Tibial nerve (tissue), 4 donors: ENCODE measurements around the gene FBXL20. TPM values are rescaled to one million over a fixed set of nuclear protein-coding genes. Genes with fewer than 3 reads are reported as not detected.

Source experiments
- DNase-seq, 2 donors: peaks; one replicate each; pipeline ENCODE4 v3.0.0-alpha.2; 2019; ENCODE audit warnings: low spot score in 2 of 2
- H3K27ac ChIP-seq, 4 donors: fragments of 200-600 bp; sonication (generic) in 3 of 4; one replicate each; pipeline ENCODE4 v1.5.1; 2017 to 2019; ENCODE audit warnings: mild to moderate bottlenecking in 1 of 4
- H3K27me3 ChIP-seq, 2 donors: fragments of 200-600 bp; sonication (generic) in 1 of 2; one replicate each; pipeline versions ENCODE4 v1.5.1 to v1.6.0; 2017 to 2019
- H3K36me3 ChIP-seq, 3 donors: fragments of 200-600 bp; sonication (generic); one replicate each; pipeline ENCODE4 v1.5.1; 2018 to 2019
- H3K4me1 ChIP-seq, 4 donors: fragments of 200-600 bp; sonication (generic) in 3 of 4; one replicate each; pipeline ENCODE4 v1.5.1; 2017 to 2019
- H3K4me3 ChIP-seq, 4 donors: fragments of 200-600 bp; sonication (generic) in 3 of 4; one replicate each; pipeline ENCODE4 v1.5.1; 2017 to 2019; ENCODE audit warnings: mild to moderate bottlenecking in 1 of 4, moderate library complexity in 1 of 4
- H3K9me3 ChIP-seq, 4 donors: fragments of 200-600 bp; sonication (generic) in 3 of 4; one replicate each; pipeline ENCODE4 v1.5.1; 2017 to 2019
- CTCF ChIP-seq, 5 experiments: fragments of 200-600 bp in 3 of 5; fragments of 450-650 bp in 2 of 5; sonication (generic) in 3 of 5; IDR thresholded peaks; one replicate each; pipeline ENCODE4 v1.5.1; 2016 to 2019; ENCODE audit warnings: antibody characterized with exemption in 5 of 5, mild to moderate bottlenecking in 3 of 5, moderate library complexity in 2 of 5
- EP300 ChIP-seq, 2 donors: sonication (generic); formaldehyde crosslinking; IDR thresholded peaks; one replicate each; pipeline ENCODE4 v1.6.1; 2017; ENCODE audit warnings: antibody characterized with exemption in 2 of 2, mild to moderate bottlenecking in 1 of 2
- POLR2A ChIP-seq, 2 donors: fragments of 450-650 bp; IDR thresholded peaks; one replicate each; pipeline ENCODE4 v1.6.1; 2017; ENCODE audit warnings: antibody characterized with exemption in 2 of 2, mild to moderate bottlenecking in 2 of 2, moderate library complexity in 2 of 2
- WGBS, 2 donors: methylation state at CpG; one replicate each; pipeline ENCODE4 v1.1.5; 2018; 5-methylcytosine and 5-hydroxymethylcytosine counted together
- total RNA-seq, 4 donors: library from RNA; depleted of rRNA; stranded (reverse); fragments of >200 nt; gene quantifications; one replicate each; pipeline ENCODE4 v1.1.0, GENCODE V29; 2016

The FBXL20 gene
- total RNA-seq, 4 donors from 2014 or later = 21.1 to 32.4 (median 30.4) TPM

- 47 to 51% methylated on average over 7 of the region's 7 CpGs for whole genome bisulfite sequencing, 2 donors
- no peaks in the 10 kb centered on the region for H3K9me3 ChIP-seq
- peaks cover 0 to 22% of the 10 kb centered on the region in 2 donors for H3K27me3 ChIP-seq
- no peak overlapping the region for H3K27ac ChIP-seq
- H3K4me1 ChIP-seq = peaks cover 0 to 24% (median 18%) of the 10 kb centered on the region in 4 donors
- no peak overlapping the region for H3K4me3 ChIP-seq
- peaks cover 0 to 22% (median 14%) of the 10 kb centered on the region in 3 donors for H3K36me3 ChIP-seq
- no peak for TF ChIP-seq POLR2A (IDR thresholded peaks at IDR 0.05)
- no peak for TF ChIP-seq EP300 (IDR thresholded peaks at IDR 0.05)
- TF ChIP-seq CTCF (IDR thresholded peaks at IDR 0.05) = no peak
- DNase-seq = no peak
These were observed 193.3 kb downstream of the FBXL20 start for GRCh38 chr17:39208136-39208535.

- TF ChIP-seq EP300 (IDR thresholded peaks at IDR 0.05) (no peak), POLR2A (IDR thresholded peaks at IDR 0.05) (no peak), CTCF (IDR thresholded peaks at IDR 0.05) (no peak)
These were observed 196.3 kb downstream of the FBXL20 start for GRCh38 chr17:39205112-39205526.

GRCh38 chr17:39204245-39204644 lies 197.2 kb downstream of the FBXL20 start:
- DNase-seq = no peak

More at GRCh38 chr17:39205112-39205526, 196.3 kb downstream of the FBXL20 start:
- Histone ChIP-seq H3K27me3 (peaks cover 0 to 13% of the 10 kb centered on the region in 2 donors), H3K9me3 (no peaks in the 10 kb centered on the region), H3K4me3 (no peak overlapping the region), H3K4me1 (peaks cover 0 to 39% (median 33%) of the 10 kb centered on the region in 4 donors), H3K27ac (no peak overlapping the region), H3K36me3 (peaks cover 0 to 42% (median 34%) of the 10 kb centered on the region in 3 donors)
- WGBS, 2 donors = 71 to 87% methylated on average over 3 of the region's 3 CpGs
- no peak for DNase-seq

More at GRCh38 chr17:39204245-39204644, 197.2 kb downstream of the FBXL20 start:
- Histone ChIP-seq H3K36me3 (peaks cover 0 to 42% (median 34%) of the 10 kb centered on the region in 3 donors), H3K9me3 (no peaks in the 10 kb centered on the region), H3K4me1 (peaks cover 0 to 35% (median 24%) of the 10 kb centered on the region in 4 donors), H3K4me3 (no peak overlapping the region), H3K27me3 (peaks cover 0 to 4% of the 10 kb centered on the region in 2 donors), H3K27ac (no peak overlapping the region)
- WGBS, 2 donors = 76 to 87% methylated on average over 8 of the region's 8 CpGs
- TF ChIP-seq EP300 (IDR thresholded peaks at IDR 0.05) (no peak), CTCF (IDR thresholded peaks at IDR 0.05) (no peak), POLR2A (IDR thresholded peaks at IDR 0.05) (no peak)

Other genes starting within 250 kb of the FBXL20 start
- 10 to 100 TPM; 34.1 to 95.1 (median 42.4) TPM for gene PLXDC1, start 250.0 kb downstream of the FBXL20 start, total RNA-seq
- not detected for gene ARL5C, start 235.5 kb downstream of the FBXL20 start, total RNA-seq
- 10 to 100 TPM in 3 of 4 donors, 1 to 10 TPM in 1; 7.1 to 20.3 (median 15.0) TPM for gene CACNB1, start 204.0 kb downstream of the FBXL20 start, total RNA-seq
- gene RPL19, start 201.3 kb downstream of the FBXL20 start, total RNA-seq = 1,000 to 10,000 TPM; 2,381 to 3,486 (median 2,809) TPM
- under 1 TPM in 2 of 4 donors, not detected in 2; 0.20 to 0.30 TPM for gene STAC2, start 175.7 kb downstream of the FBXL20 start, total RNA-seq
- gene MED1, start 49.6 kb upstream of the FBXL20 start, total RNA-seq = 10 to 100 TPM; 17.0 to 30.4 (median 27.0) TPM
- gene CDK12, start 59.9 kb upstream of the FBXL20 start, total RNA-seq = 10 to 100 TPM; 39.3 to 50.4 (median 40.7) TPM
- not detected for gene NEUROD2, start 206.3 kb upstream of the FBXL20 start, total RNA-seq
- 10 to 100 TPM; 10.4 to 20.4 (median 12.7) TPM for gene PPP1R1B, start 225.3 kb upstream of the FBXL20 start, total RNA-seq
- gene STARD3, start 235.5 kb upstream of the FBXL20 start, total RNA-seq = 100 to 1,000 TPM in 3 of 4 donors, 10 to 100 TPM in 1; 85.3 to 170 (median 108) TPM